Psoas muscle (tissue), 8 donors: ENCODE measurements around the gene ZBTB42. TPM values are rescaled to one million over a fixed set of nuclear protein-coding genes. Genes with fewer than 3 reads are reported as not detected.

Experiments
- ATAC-seq, 4 donors: fragments of 200-7000 bp; cut with Tn5 transposase; one replicate each; pipeline ENCODE4 v1.9.1; 2020; ENCODE audit warnings: moderate library complexity in 3 of 4, mild to moderate bottlenecking in 2 of 4
- DNase-seq, 2 donors: peaks; one replicate each; pipeline ENCODE4 v3.0.0-alpha.2; 2020
- H3K27ac ChIP-seq: fragments of 200-600 bp; one replicate; pipeline ENCODE4 v1.8.0; 2022
- H3K27me3 ChIP-seq, 3 donors: fragments of 200-600 bp in 1 of 3; one replicate each; pipeline versions ENCODE4 v1.6.1 to v1.8.0; 2013 to 2022; ENCODE audit warnings: low read length in 2 of 3, mild to moderate bottlenecking in 2 of 3, moderate library complexity in 1 of 3; ENCODE audit not compliant: insufficient read depth in 3 of 3
- H3K36me3 ChIP-seq, 2 donors: fragments of 200-600 bp in 1 of 2; one replicate each; pipeline versions ENCODE4 v1.6.1 to v1.8.0; 2013 to 2022; ENCODE audit warnings: low read depth in 1 of 2, mild to moderate bottlenecking in 1 of 2, moderate library complexity in 1 of 2; ENCODE audit not compliant: insufficient read depth in 1 of 2
- H3K4me1 ChIP-seq: fragments of 200-600 bp; one replicate; pipeline ENCODE4 v1.8.0; 2022
- H3K4me3 ChIP-seq: fragments of 200-600 bp; one replicate; pipeline ENCODE4 v1.8.0; 2022; ENCODE audit warnings: mild to moderate bottlenecking
- H3K9me3 ChIP-seq: fragments of 200-600 bp; one replicate; pipeline ENCODE4 v1.8.0; 2022
- WGBS, 3 donors: extraction: QIAGEN DNeasy Blood & Tissue Kit; methylation state at CpG; one replicate each; pipeline versions ENCODE4 v1.1.6 to v1.1.7; 2013; 5-methylcytosine and 5-hydroxymethylcytosine counted together
- intact Hi-C, 2 donors: fragments of 100-400 bp; cut with DNase I; formaldehyde crosslinking; loops; one replicate each; pipeline versions ENCODE4 v1.11.0 to v1.14.2; 2022
- polyA plus RNA-seq, 3 donors: library from polyadenylated mRNA; stranded (reverse); fragments of 200-250 nt; gene quantifications; one replicate each; pipeline ENCODE4 v1.2.3, GENCODE V29; 2013
- total RNA-seq, 4 donors: library from RNA; stranded (reverse); fragmentation: NEBNext Ultra II Directional in 2 of 4; extraction: Animal tissue kit (Norgen Biotek cat#: 25700) in 2 of 4; gene quantifications; one replicate each; pipeline versions ENCODE4 v1.2.1 to v1.2.4, GENCODE V29; 2021 to 2023
- TF ChIP-seq, protein P1 (sequence below): fragments of 200-600 bp; IDR thresholded peaks from one replicate; pipeline ENCODE4 v1.8.0; 2022; ENCODE audit warnings: antibody characterized with exemption
- donor health status: healthy with polysubstance abuse.
- donor health status: DM: no; HTN: no; CAD: no; lungs with moderate emphysema.
- donor health status: Bipolar disorder and iron deficiency.
- donor health status: healthy.
- donor health status: DM: yes; HTN: yes; CAD: no.
- donor health status: DM: no; HTN: no; CAD: no.
- donor health status: DM: no; HTN: no; CAD: no.
- donor health status: DM: yes; HTN: yes; CAD: no.

Gene ZBTB42
- total and polyA plus RNA-seq, 7 donors = 4.2 to 7.4 (median 6.2) TPM

DNA sequence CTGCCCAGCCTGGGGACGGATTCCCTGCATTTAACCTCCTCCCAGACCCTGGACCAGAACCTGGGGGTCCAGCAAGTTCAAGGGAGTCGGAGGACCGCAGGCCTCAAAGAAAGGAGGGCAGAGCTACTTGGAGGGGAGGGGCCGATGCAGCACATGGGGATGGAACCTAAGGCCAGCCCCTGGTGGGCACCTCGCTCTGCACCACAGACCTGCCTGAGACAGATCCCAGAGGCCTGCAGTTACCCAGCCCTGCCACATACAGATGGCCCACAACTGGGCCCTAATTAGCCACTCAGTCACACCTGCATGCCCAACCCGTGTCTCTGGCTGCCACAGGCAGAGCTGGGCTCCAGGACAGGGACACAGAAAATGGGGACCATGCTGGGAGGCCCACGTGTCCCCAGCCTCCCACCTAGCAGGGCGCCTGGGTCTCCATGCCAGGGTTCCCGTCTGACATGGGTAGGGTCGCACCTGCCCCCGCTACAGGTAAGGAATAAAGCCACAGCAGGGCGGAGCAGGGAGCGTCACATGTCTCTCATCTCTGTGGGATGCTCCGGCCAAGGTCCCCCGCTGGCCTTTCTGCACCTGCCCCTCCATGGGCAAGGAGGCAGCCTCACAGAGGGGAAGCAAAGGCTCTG, 22.1 kb upstream of the ZBTB42 start:
- Histone ChIP-seq H3K4me3 (no peak overlapping the region), H3K27me3 (no peaks in the 10 kb centered on the region), H3K4me1 (no peaks in the 10 kb centered on the region), H3K36me3 (peaks cover 5 to 25% of the 10 kb centered on the region in 2 donors), H3K9me3 (no peaks in the 10 kb centered on the region), H3K27ac (no peak overlapping the region)
- DNase-seq (no peak), ATAC-seq (no peak)
- intact Hi-C loops = no loop called here
- TF ChIP-seq, protein P1, sequence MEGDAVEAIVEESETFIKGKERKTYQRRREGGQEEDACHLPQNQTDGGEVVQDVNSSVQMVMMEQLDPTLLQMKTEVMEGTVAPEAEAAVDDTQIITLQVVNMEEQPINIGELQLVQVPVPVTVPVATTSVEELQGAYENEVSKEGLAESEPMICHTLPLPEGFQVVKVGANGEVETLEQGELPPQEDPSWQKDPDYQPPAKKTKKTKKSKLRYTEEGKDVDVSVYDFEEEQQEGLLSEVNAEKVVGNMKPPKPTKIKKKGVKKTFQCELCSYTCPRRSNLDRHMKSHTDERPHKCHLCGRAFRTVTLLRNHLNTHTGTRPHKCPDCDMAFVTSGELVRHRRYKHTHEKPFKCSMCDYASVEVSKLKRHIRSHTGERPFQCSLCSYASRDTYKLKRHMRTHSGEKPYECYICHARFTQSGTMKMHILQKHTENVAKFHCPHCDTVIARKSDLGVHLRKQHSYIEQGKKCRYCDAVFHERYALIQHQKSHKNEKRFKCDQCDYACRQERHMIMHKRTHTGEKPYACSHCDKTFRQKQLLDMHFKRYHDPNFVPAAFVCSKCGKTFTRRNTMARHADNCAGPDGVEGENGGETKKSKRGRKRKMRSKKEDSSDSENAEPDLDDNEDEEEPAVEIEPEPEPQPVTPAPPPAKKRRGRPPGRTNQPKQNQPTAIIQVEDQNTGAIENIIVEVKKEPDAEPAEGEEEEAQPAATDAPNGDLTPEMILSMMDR = no peak
- WGBS, 3 donors = 86 to 92% (median 91%) methylated on average over 15 of the region's 15 CpGs

DNA sequence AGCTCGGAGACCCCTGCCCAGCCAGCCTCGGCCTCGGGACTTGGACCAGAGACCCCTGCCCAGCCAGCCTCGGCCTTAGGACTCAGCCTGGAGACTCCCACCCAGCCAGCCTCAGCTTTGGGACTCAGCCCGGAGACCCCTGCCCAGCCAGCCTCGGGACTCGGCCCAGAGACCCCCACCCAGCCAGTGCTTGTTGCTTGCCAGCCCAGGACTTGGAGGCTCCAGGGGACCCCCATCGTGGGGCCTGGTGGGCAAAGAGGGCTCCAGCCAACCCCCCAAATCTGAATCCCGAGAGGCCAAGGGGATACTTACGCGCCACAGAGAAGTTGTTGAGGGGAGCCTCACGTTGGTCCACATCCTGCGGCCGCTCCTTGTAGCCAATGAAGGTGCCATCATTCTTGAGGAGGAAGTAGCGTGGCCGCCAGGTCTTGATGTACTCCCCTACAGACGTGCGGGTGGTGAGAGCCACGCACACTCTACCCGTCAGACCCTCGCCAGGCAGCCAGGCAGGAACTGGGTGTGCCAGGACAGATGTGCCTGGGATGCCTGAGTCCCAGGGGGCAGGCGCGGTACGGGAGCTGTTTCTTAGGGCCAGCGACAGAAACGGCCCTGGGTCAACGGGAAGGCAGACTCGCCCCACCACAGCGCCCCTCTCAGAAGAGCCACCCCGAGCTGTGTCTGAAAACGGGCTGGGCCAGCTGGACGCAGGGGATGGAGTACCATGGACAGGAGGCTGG, 21.0 kb upstream of the ZBTB42 start:
- ATAC-seq (no peak), DNase-seq (no peak)
- TF ChIP-seq, protein P1 = no peak
- Histone ChIP-seq H3K9me3 (no peaks in the 10 kb centered on the region), H3K4me3 (no peak overlapping the region), H3K36me3 (peaks cover 3 to 19% of the 10 kb centered on the region in 2 donors), H3K27me3 (no peaks in the 10 kb centered on the region), H3K4me1 (no peaks in the 10 kb centered on the region), H3K27ac (no peak overlapping the region)
- intact Hi-C loops = no loop called here
- 88 to 90% (median 90%) methylated on average over 32 of the region's 32 CpGs for WGBS, 3 donors

DNA sequence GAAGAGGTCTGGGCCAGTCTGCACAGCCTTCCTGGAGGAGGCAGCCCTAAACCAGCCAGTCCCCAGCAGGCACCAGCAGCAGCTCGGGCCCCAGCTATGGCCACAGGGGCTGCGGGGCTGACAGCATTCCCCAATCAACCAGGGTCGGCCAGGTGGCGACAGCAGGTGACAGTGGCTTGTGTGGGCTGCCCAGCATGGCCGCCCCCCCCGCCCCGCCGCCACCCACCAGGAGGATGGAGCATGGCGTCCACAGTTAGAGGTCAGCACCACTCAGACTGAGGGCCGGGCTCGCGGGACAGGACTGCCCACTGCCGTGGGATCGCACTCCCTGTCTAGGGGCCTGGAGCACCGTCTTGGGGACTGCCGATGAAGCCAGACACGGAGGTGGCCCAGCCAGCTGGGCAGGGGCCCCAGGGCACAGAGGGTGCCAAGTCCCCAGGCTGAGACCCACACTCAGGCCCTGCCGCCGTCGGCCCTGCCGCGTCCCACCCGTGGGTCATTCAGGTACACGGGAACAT, 20.3 kb upstream of the ZBTB42 start:
- H3K27me3 ChIP-seq = no peaks in the 10 kb centered on the region
- H3K36me3 ChIP-seq = peaks cover under 1 to 13% of the 10 kb centered on the region in 2 donors
- ATAC-seq = no peak
- 87 to 88% (median 88%) methylated on average over 24 of the region's 24 CpGs for WGBS, 3 donors
- intact Hi-C loops = no loop called here
- no peak for DNase-seq
- no peaks in the 10 kb centered on the region for H3K9me3 ChIP-seq
- no peaks in the 10 kb centered on the region for H3K4me1 ChIP-seq
- H3K4me3 ChIP-seq = no peak overlapping the region
- TF ChIP-seq, protein P1 = no peak
- no peak overlapping the region for H3K27ac ChIP-seq

DNA sequence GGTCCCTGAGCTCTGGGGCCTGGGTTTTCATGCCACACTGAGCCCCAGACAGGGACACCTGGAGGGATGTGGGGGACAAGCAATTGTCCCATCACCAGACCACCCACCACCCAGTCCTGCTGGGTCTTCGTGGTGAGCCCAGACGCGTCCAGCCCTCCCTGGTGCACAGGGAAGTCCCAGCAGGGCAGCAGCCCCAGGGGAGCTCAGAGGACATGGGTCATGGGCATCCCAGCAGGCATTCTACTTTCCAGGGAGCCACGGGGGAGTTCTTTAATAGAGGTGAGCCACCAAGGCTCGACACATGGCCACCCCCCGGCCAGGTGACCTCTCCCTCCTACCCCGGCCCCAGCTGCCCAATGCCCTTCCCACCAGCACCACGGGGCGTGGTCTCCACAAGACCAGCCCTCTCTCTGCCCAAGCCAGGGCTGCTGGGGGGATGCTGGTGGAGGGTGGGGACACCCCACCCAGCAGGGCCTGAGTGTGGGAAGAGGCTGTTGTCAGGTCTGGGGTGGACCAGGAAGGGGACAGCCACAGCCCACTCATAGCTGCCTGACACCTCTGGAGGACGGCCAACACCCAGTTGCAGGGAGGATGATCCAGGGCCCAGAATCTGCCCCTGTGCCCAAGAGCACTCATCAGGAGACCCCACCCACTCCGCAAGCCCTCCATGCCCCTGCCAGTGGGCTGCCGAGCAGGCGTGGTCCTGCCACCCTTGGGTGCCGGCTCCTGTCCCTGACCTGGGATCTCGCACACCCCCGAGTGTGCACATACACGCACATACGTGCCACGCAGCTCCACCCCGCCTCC, 19.4 kb upstream of the ZBTB42 start:
- no peaks in the 10 kb centered on the region for H3K27me3 ChIP-seq
- intact Hi-C loops = no loop called here
- H3K4me1 ChIP-seq = no peaks in the 10 kb centered on the region
- no peaks in the 10 kb centered on the region for H3K9me3 ChIP-seq
- H3K36me3 ChIP-seq = peaks cover 0 to 13% of the 10 kb centered on the region in 2 donors
- 86 to 90% (median 88%) methylated on average over 16 to 20 of the region's 20 CpGs for WGBS, 3 donors
- ATAC-seq (no peak), DNase-seq (no peak)
- H3K4me3 ChIP-seq = no peak overlapping the region
- H3K27ac ChIP-seq = no peak overlapping the region
- TF ChIP-seq, protein P1 = no peak
